HG03045 (cell line): ENCODE measurements around the gene ARMH1.

Experiments
- ATAC-seq: cut with Tn5 transposase; IDR thresholded peaks from one replicate; pipeline ENCODE4 v1.9.1; 2021; ENCODE audit warnings: mild to moderate bottlenecking, moderate library complexity; ENCODE audit not compliant: unreplicated experiment

The ARMH1 gene

DNA sequence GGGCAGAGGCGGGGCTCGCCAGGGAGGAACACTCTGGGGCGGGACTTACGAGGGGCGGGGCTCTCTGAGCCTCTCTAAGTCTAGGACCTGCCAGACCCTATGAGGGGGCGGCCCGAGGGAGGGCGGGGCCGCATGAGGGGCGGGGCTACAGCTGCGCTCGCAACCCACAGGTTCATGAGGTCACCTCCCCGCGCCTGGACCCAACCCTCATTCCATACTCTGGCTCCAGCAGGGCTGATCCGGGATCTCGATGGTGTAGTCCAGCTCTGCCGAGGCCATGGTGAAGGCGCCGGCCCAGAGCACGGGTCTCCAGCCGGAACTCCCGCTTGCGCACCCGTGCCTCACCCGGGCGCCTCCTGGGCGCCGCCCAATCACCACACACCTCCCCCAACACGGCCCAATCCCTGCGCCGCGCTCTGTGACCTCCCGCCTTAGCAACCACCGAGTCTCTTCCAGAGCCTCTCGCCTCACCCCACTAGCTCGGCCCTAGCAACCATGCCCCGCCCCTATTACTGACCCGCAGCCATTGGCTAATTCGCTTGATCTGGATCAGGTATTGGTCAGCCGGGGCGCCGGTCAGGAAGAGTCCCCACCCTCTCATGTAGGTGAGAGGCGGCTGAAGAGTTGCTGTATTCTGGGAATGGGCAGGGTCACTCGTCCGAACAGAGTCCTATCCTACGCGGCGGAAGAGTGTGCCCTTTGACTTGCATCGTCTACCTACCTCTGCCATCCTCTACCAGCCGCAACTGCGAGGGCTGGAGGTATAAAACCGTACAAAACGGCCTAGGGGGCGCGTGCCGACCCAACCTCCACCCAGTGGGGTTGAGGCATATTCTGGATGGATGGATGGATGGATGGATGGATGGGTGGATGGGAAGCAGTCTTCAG, at the start of gene ARMH1, which contains the start of gene TMEM53:
TSS of gene ARMH1 (plus strand) at position 602 of the 888 bp plus-strand sequence. CDS start 14,984 bp downstream, outside the sequence.
TSS of gene TMEM53 (minus strand) at position 369 of the 888 bp plus-strand sequence. CDS start at position 279, 90 bp downstream.
- ATAC-seq = peak; percentile 92

DNA sequence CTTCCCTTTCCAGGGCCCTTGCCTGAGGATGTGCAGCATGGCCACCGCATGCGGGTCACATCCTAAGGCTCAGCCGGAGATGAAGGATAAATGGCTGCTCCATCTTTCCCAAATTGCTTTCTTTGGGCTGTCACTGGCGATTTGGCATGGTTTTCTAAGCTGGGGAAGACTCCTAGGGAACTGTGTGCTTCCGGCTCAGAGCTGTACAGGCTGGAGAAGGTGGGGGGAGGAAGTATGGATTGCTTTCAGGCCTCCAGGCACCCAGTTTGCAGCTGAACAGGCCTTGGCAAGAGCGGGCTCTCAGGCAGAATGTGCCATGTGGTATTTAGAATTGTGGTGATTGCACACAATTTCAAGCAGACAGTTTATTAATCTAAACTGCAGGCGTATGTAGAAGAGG, 49.2 kb upstream of the ARMH1 start:
- no peak for ATAC-seq

- no peak for ATAC-seq
Measured at GRCh38 chr1:44628962-44629756, 45.4 kb upstream of the ARMH1 start.

GRCh38 chr1:44630116-44630515, 44.4 kb upstream of the ARMH1 start:
- ATAC-seq = no peak

GRCh38 chr1:44631333-44631646, 43.2 kb upstream of the ARMH1 start:
- no peak for ATAC-seq

DNA sequence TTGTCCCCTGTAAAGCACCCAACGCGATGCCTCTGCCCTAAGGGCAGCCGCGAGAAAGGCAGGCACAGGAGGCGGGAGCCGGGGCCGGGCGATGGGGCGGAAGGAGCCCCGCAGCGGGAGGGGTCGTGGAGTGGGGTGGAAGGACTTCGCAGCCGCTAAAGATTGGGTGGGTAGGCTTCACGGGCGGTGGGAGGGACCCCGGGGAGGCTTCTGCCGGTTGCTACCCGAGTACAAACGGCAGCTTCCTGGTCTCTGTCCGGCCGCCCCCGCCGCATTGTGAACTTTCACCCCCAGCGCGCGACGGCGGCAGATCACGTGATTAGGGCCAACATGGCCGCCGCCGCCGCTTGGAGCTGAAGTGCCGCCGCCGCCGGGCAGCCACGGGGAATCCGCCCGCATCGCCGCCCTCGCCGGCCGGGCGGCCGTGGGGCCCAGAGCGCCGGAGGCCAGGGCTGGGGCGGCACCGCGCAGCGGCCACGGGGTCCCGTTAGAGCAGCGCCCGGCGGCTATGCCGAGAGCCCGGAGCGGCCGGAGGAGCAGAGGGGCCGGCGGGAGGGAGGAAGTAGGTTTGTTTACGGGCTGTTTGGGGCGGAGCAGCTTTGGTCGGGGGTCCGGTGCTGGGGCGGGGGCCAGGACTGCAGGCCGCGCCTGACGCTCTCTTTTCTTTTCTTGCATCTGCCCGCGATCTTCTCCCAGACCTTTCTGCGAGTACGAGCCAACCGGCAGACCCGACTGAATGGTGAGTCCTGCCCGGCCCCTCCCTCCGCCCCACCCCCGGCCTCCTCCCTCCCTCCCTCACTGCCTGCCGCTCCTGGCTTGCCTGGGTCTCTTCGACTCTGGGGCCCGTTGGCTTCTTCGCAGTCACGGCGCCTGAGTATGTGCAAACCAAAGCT, 42.6 kb upstream of the ARMH1 start:
- peak; percentile 53 for ATAC-seq

- ATAC-seq = no peak
Measured at GRCh38 chr1:44632598-44632997, 41.9 kb upstream of the ARMH1 start.

DNA sequence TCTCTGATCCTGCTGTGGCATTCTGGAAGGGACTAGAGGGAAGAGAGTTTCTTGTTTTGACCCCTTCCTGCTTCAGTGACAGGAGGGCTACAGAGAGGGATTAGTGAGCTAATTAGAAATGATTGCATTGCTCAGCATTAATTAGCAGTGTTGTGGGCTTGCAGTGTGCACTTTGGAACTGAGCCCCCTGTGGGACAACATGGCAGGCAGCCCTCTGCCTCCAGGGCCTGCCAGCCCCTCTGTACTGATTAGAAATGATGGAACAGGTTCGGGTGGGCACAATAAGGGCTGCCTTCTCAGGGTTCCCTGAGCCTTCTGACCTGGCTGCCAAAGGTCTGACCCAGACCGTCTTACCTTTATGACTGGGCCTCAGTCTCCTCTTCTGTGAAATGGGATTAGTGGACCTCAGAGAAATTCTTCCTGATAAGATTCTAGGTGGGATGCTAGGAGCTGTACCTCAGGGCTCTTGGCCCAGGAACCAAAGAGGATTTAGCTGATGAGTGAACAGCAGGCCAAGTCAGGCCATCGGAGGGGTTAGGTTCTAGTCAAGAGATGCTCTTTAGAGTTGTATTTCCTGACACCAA, 39.8 kb upstream of the ARMH1 start:
- no peak for ATAC-seq

GRCh38 chr1:44635439-44635838, 39.1 kb upstream of the ARMH1 start:
- ATAC-seq = no peak

DNA sequence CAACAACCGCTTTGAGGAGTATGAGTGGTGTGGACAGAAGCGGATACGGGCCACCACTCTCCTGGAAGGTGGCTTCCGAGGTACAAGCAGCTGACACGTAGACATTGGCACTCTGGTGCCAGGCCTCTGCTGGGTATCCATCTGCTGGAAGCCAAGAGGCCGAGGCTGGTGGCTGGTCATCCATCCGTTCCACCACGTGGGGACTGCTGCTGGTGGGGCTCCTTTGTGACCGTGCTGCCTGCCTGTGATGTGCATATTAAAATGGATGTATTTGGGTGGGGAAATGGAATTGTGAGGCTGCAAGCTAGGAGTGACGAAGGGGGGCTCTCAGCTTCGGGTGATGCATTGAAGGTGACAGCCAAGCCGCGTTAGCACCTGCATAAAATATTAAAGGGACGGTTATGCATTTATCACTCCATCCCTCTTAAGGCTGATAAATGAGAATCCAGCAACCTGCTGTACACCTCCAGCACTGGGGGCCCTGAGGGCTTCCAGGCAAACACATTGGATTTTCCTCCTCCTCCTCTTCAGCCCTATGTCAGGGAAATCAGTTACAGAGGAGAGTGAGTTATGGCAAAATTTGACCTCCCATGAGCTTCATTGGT, 38.3 kb upstream of the ARMH1 start:
- no peak for ATAC-seq

- ATAC-seq = no peak
Measured at GRCh38 chr1:44636688-44637598, 37.6 kb upstream of the ARMH1 start.

DNA sequence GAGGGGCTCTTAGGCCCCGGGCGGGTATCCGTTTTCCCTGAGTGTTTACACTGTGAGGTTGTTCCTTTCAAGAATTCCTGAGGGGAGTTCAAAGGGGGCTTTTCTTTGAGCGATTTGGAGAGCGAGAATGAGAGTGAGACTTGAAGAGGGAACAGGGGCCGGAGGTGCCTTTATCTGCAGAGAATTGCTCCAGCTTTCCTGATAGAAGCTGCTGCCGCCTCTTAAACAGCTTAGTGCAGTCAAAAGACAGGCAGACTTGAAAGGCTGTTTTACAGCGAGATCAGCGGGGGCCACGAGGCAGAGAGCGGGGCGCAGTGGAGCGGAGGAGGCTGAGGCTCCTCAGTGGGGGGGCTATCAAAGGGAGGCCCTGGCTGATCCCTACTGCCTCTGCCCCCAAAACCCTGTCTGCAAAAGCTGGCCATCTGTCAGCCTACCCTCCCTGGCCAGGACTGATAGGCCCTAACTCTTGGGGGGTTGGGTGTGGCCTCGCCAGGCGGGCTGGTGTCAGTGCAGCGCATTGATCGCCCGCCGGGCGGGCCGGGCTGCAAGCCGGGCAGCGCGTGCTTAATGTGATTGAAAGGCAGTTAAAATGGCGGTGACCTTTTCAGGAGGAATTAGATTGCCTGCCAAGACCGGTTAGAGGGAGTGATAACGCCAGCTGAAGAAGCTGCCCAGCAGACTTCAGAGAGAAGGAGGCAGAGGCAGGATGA, 36.7 kb upstream of the ARMH1 start:
- ATAC-seq = no peak

- ATAC-seq = no peak
Measured at GRCh38 chr1:44640200-44640853, 34.2 kb upstream of the ARMH1 start.

DNA sequence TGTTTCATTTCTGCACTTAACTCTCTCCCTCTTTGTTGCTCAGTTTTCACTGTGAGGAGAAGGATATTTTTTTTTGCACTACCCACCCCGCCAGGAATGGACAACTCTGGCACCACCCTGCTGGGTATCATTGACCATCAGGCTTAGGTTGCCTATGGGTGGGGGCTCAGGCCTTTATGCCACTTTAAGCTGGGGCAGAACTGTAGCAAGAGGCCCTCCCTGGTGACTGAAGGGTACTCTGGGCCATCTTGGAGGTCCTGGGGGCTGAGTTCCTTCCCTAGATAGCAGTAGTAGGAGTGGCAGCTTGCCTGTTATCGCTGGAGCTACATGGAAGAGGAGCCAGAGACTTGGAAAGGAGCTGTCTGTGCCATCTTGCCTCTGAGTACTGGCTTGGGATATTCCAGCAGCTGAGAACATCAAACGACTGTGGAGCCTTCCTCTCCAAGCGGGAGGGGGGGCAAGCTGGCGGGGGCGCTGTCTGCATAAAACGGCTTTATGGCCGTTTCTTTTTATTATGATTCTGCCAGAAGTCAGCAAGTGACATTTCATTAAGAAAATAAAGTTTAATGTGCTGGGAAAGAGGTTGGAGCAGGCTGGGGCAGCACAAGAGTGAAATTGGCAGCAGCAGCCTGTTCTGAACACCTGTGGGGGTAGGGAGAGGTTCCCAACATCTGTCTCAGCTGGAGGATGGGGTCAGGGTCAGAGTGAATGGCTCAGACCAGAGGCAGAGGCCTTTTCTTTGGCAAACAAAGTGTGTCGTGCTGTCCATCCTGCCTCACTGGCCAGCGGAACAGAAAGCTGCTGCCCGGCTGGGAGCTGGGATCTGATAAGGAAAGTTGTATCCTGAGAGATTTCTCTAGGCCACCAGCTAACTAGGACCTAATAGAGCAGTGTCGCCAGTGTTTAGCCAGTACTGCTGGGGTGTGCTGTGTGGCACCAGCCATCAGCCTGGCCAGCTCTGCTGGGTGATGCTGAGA, 33.1 kb upstream of the ARMH1 start:
- no peak for ATAC-seq

DNA sequence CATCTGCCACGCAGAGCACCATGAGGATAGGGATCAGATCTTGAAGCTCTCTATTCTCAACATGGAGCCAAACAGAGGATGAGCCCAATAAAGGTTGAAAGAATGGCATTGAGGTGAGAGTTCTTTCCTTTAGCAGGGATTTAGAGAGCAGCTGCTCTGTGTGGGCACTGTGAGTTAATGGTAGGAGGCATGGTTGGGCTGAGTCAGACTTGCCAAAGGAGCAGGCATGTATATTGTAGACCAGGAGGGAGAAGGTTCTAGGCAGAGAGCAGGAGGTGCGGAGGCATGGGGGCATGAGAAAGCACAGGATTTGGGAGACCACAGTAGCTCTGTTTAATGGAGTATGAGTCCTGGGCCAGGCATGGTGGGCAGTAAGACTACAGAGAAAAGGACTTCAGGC, 32.3 kb upstream of the ARMH1 start:
- ATAC-seq = no peak

DNA sequence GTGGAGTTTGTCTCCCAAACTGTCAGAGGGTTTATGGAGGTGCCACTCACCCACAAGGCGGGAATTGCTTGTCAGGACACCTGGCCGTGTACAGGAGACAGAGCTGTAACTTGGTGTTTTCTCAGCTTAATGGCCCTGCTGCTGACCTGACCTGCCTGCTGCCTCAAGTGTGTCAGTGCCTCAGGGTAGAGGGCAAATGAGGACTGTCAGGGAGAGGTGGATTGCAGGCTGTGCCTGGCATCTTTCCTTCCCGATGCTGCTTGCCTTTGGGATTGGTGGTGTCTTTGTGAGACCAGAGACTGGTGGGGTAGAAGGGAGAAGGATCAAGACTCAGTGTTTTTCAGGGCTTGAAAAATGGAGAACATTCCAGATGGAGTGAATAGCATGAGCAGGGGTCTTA, 31.6 kb upstream of the ARMH1 start:
- no peak for ATAC-seq
